ENCODE measurements around the gene ZBTB4. TPM values are rescaled to one million over a fixed set of nuclear protein-coding genes. Genes with fewer than 3 reads are reported as not detected.

The ZBTB4 gene
- total RNA-seq, 3 donors from 2014 or later (not counting 1 experiment from before 2014, with no cell fraction given) = 64.0 to 72.5 (median 68.4) TPM

DNA sequence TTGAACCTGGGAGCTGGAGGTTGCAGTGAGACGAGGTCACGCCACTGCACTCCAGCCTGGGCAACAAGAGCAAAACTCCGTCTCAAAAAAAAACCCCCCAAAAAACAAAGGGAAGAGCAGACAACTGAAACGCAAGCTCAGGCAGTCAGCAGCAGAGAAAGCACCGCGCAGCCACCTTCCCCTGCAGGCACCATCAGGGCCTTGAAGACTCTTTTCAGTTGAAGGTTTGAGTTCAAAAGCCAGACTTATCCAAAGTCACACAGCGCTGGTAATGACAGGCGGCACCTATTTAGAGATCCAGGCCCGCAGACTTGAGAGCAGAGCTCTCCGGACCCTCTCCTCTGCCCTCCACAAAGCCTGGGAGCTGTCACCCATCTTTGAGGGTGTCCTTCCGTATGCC lies 11.1 kb downstream of the ZBTB4 start:
- intact Hi-C loops (cut with micrococcal nuclease) = no loop called here
- 98% methylated on average over 11 of the region's 11 CpGs for WGBS (ENCODE audit: insufficient coverage)

DNA sequence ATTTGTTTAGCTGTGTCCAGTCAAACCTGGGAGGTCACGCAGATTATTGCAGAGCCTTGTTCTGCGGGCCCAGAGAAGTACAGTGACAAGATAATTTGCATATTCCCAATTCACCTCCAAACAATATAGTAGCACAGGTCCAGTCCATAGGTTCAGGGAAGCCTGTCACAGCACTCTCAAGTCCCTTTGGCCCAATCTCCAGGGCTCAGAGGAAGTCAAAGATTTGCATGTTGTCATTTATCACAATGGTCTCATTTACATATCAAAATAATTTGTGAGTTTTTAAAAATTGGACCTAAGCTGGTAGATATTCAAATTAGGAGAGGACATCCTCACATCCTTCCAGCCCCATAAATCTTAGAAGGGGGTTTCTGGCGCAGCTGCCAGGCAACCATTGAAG lies 11.9 kb downstream of the ZBTB4 start:
- H3K4me1 Mint-ChIP-seq = peaks cover 17 to 36% of the 10 kb centered on the region in 2 donors
- no peaks in the 10 kb centered on the region for H3K27me3 Mint-ChIP-seq (ENCODE audit: low read depth in 2 of 2)
- no peaks in the 10 kb centered on the region for H3K36me3 Mint-ChIP-seq
- Histone ChIP-seq H3K27me3 (ENCODE audit: control insufficient read depth, insufficient read depth, low read length) (no peaks in the 10 kb centered on the region), H3K4me3 (ENCODE audit: low read length) (no peak overlapping the region), H3K36me3 (ENCODE audit: control insufficient read depth, insufficient read depth, low read length) (peaks cover 30% of the 10 kb centered on the region), H3K9me3 (ENCODE audit: control insufficient read depth, insufficient read depth, low read length) (no peaks in the 10 kb centered on the region), H3K27ac (ENCODE audit: low read length) (no peak overlapping the region), H3K4me1 (ENCODE audit: control insufficient read depth, insufficient read depth, low read length) (peaks cover 26% of the 10 kb centered on the region)
- ATAC-seq (no peak), DNase-seq (no peak)
- peak overlapping the region; percentile 18 to 82 for H3K27ac Mint-ChIP-seq
- TF ChIP-seq, protein P1, sequence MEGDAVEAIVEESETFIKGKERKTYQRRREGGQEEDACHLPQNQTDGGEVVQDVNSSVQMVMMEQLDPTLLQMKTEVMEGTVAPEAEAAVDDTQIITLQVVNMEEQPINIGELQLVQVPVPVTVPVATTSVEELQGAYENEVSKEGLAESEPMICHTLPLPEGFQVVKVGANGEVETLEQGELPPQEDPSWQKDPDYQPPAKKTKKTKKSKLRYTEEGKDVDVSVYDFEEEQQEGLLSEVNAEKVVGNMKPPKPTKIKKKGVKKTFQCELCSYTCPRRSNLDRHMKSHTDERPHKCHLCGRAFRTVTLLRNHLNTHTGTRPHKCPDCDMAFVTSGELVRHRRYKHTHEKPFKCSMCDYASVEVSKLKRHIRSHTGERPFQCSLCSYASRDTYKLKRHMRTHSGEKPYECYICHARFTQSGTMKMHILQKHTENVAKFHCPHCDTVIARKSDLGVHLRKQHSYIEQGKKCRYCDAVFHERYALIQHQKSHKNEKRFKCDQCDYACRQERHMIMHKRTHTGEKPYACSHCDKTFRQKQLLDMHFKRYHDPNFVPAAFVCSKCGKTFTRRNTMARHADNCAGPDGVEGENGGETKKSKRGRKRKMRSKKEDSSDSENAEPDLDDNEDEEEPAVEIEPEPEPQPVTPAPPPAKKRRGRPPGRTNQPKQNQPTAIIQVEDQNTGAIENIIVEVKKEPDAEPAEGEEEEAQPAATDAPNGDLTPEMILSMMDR (IDR thresholded peaks at IDR 0.05) = no peak
- no peak overlapping the region for H3K4me3 Mint-ChIP-seq
- H3K9me3 Mint-ChIP-seq = no peaks in the 10 kb centered on the region
- 89% methylated on average over 3 of the region's 3 CpGs for WGBS (ENCODE audit: insufficient coverage)
- intact Hi-C loops (cut with micrococcal nuclease) = no loop called here

More for the DNA sequence above, 11.1 kb downstream of the ZBTB4 start:
- Histone ChIP-seq H3K27ac (ENCODE audit: low read length) (no peak overlapping the region), H3K4me3 (ENCODE audit: low read length) (no peak overlapping the region), H3K36me3 (ENCODE audit: control insufficient read depth, insufficient read depth, low read length) (peaks cover 22% of the 10 kb centered on the region), H3K9me3 (ENCODE audit: control insufficient read depth, insufficient read depth, low read length) (no peaks in the 10 kb centered on the region), H3K27me3 (ENCODE audit: control insufficient read depth, insufficient read depth, low read length) (no peaks in the 10 kb centered on the region), H3K4me1 (ENCODE audit: control insufficient read depth, insufficient read depth, low read length) (peaks cover 26% of the 10 kb centered on the region)
- no peaks in the 10 kb centered on the region for H3K27me3 Mint-ChIP-seq (ENCODE audit: low read depth in 2 of 2)
- ATAC-seq = no peak
- H3K27ac Mint-ChIP-seq = peak overlapping the region; percentile 18 to 33
- no peaks in the 10 kb centered on the region for H3K36me3 Mint-ChIP-seq
- DNase-seq = no peak
- H3K4me3 Mint-ChIP-seq = no peak overlapping the region
- TF ChIP-seq, protein P1 (IDR thresholded peaks at IDR 0.05) = no peak
- peaks cover 17 to 36% of the 10 kb centered on the region in 2 donors for H3K4me1 Mint-ChIP-seq
- H3K9me3 Mint-ChIP-seq = no peaks in the 10 kb centered on the region

DNA sequence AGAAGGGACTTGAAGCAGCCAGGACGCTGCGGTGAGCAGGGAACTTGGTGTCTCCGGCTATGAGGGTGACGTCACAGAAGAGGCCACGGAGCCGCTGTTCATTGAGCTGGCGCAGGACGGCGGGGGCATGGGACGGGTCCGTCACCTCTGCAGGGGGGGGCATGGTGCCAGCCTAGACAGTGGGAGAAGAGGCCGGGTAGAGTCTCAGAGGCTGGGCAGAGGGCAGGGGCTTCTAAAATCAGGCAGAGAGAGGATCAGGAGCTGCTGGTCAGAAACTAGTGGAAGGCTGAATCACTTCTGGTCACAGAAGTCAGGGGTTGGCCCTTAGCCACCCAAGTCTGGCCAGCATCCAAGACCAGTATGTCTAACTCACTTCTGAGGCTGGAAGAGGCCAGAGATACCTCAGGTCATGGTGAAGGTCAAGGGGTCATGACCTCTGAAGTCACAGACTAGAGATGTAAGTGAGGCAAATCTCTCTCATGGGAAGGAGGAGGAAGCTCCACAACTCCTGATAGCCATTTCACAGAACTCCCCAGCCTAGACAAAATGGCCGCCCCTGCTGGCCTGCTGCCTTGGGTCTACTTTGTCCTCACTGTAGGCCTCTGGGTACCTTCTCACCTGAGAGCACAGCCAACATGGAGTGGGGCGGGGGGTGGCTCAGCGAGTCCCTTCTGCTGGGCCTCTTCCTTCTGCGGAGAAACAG lies 12.6 kb downstream of the ZBTB4 start:
- ATAC-seq = peak in 2 of 3 donors; percentile 13 to 17
- no peaks in the 10 kb centered on the region for H3K9me3 Mint-ChIP-seq

More for the DNA sequence above, 12.6 kb downstream of the ZBTB4 start:
- H3K27ac Mint-ChIP-seq = peak overlapping the region; percentile 46 to 82
- TF ChIP-seq, protein P1 (IDR thresholded peaks at IDR 0.05) = no peak
- intact Hi-C loops (cut with micrococcal nuclease) = no loop called here
- Histone ChIP-seq H3K4me1 (ENCODE audit: control insufficient read depth, insufficient read depth, low read length) (peaks cover 19% of the 10 kb centered on the region), H3K36me3 (ENCODE audit: control insufficient read depth, insufficient read depth, low read length) (peaks cover 35% of the 10 kb centered on the region), H3K4me3 (ENCODE audit: low read length) (no peak overlapping the region), H3K27ac (ENCODE audit: low read length) (no peak overlapping the region), H3K27me3 (ENCODE audit: control insufficient read depth, insufficient read depth, low read length) (no peaks in the 10 kb centered on the region), H3K9me3 (ENCODE audit: control insufficient read depth, insufficient read depth, low read length) (no peaks in the 10 kb centered on the region)
- 85% methylated on average over 16 of the region's 16 CpGs for WGBS (ENCODE audit: insufficient coverage)
- H3K36me3 Mint-ChIP-seq = no peaks in the 10 kb centered on the region
- no peaks in the 10 kb centered on the region for H3K27me3 Mint-ChIP-seq (ENCODE audit: low read depth in 2 of 2)
- peaks cover 13 to 31% of the 10 kb centered on the region in 2 donors for H3K4me1 Mint-ChIP-seq
- DNase-seq = no peak
- H3K4me3 Mint-ChIP-seq = no peak overlapping the region
